CD4-positive, alpha-beta T cell (primary cell): ENCODE results near the gene CCDC27. TPM values are rescaled to one million over a fixed set of nuclear protein-coding genes. Genes with fewer than 3 reads are reported as not detected.
"Not testable (repeated sequence)": the region's sequence is repeated elsewhere in the genome, so short reads cannot be mapped to it uniquely, and the experiment has no call there.

Experiments
- ATAC-seq: fragments of 200-7000 bp; cut with Tn5 transposase; one replicate; pipeline ENCODE4 v1.10.0; 2022; ENCODE audit warnings: mild to moderate bottlenecking; ENCODE audit not compliant: poor library complexity
- CTCF ChIA-PET: fragments of 350-600 bp; sonication (Branson Sonifier 250); formaldehyde crosslinking; loops from one replicate; lab custom pipeline; 2021; ENCODE audit warnings: antibody characterized with exemption, inconsistent platforms; lab: Charles Lee
- POLR2A ChIA-PET: fragments of 350-600 bp; sonication (Branson Sonifier 250); formaldehyde crosslinking; loops from one replicate; lab custom pipeline; 2021; ENCODE audit warnings: antibody characterized with exemption, inconsistent platforms; lab: Charles Lee
- DNase-seq, 14 experiments: peaks; one replicate each; pipeline ENCODE4 v3.0.0-alpha.2; 2013 to 2020; ENCODE audit warnings: mixed read lengths in 2 of 14
- H3K27ac ChIP-seq, 2 donors: one replicate each; pipeline versions ENCODE4 v1.5.1 to v1.7.0; 2013; ENCODE audit warnings: low read length in 2 of 2, low read depth in 1 of 2, mild to moderate bottlenecking in 1 of 2
- H3K27me3 ChIP-seq, 2 experiments: 1 replicate in 1 of 2; 2 replicates in 1 of 2; pipeline versions ENCODE4 v1.6.1 to v1.7.0; 2013; ENCODE audit warnings: low read length in 2 of 2, control low read depth in 1 of 2, mild to moderate bottlenecking in 1 of 2, moderate library complexity in 1 of 2; ENCODE audit not compliant: insufficient read depth in 2 of 2, control insufficient read depth in 1 of 2
- H3K36me3 ChIP-seq: one replicate; pipeline ENCODE4 v1.6.1; 2013; ENCODE audit warnings: low read length, control low read depth; ENCODE audit not compliant: insufficient read depth
- H3K4me1 ChIP-seq: one replicate; pipeline ENCODE4 v1.6.1; 2013; ENCODE audit warnings: low read length, control low read depth; ENCODE audit not compliant: insufficient read depth
- H3K4me3 ChIP-seq: one replicate; pipeline ENCODE4 v1.5.1; 2013; ENCODE audit warnings: mild to moderate bottlenecking, low read length, moderate library complexity
- H3K9me3 ChIP-seq, 2 experiments: 1 replicate in 1 of 2; 2 replicates in 1 of 2; pipeline versions ENCODE4 v1.6.1 to v1.7.0; 2013; ENCODE audit warnings: low read length in 2 of 2, mild to moderate bottlenecking in 2 of 2, control low read depth in 1 of 2, moderate library complexity in 1 of 2; ENCODE audit not compliant: control insufficient read depth in 1 of 2, insufficient read depth in 1 of 2
- H3K27ac Mint-ChIP-seq: one replicate; pipeline ENCODE4 v1.8.0; 2020; ENCODE audit warnings: mixed read lengths
- H3K27me3 Mint-ChIP-seq: one replicate; pipeline ENCODE4 v1.8.0; 2021; ENCODE audit warnings: mixed read lengths
- H3K36me3 Mint-ChIP-seq: one replicate; pipeline ENCODE4 v1.8.0; 2021; ENCODE audit warnings: low read depth, mixed read lengths
- H3K4me1 Mint-ChIP-seq: one replicate; pipeline ENCODE4 v1.8.0; 2021; ENCODE audit warnings: low read depth, mixed read lengths
- H3K4me3 Mint-ChIP-seq: one replicate; pipeline ENCODE4 v1.8.0; 2020; ENCODE audit warnings: mild to moderate bottlenecking, mixed read lengths
- H3K9me3 Mint-ChIP-seq: one replicate; pipeline ENCODE4 v1.8.0; 2020; ENCODE audit warnings: mixed read lengths
- intact Hi-C, 2 experiments: fragments of 100-400 bp; cut with DNase I in 1 of 2; cut with micrococcal nuclease in 1 of 2; formaldehyde crosslinking; loops; one replicate each; pipeline versions ENCODE4 v1.15.1 to v1.9.0; 2023 to 2025; cut with DNase I, micrococcal nuclease
- total RNA-seq, 174 experiments: library from RNA in 2 of 174; stranded (reverse) in 2 of 174; gene quantifications; one replicate each; pipeline ENCODE4 v1.2.3 and lab custom pipeline; 2021 to 2026
- TF ChIP-seq, protein P1 (sequence below): fragments of 200-600 bp; IDR thresholded peaks from one replicate; pipeline ENCODE4 v1.8.0; 2022; ENCODE audit warnings: antibody characterized with exemption, mild to moderate bottlenecking

The CCDC27 gene
- total RNA-seq, 2 experiments from 2014 or later: not detected

DNA sequence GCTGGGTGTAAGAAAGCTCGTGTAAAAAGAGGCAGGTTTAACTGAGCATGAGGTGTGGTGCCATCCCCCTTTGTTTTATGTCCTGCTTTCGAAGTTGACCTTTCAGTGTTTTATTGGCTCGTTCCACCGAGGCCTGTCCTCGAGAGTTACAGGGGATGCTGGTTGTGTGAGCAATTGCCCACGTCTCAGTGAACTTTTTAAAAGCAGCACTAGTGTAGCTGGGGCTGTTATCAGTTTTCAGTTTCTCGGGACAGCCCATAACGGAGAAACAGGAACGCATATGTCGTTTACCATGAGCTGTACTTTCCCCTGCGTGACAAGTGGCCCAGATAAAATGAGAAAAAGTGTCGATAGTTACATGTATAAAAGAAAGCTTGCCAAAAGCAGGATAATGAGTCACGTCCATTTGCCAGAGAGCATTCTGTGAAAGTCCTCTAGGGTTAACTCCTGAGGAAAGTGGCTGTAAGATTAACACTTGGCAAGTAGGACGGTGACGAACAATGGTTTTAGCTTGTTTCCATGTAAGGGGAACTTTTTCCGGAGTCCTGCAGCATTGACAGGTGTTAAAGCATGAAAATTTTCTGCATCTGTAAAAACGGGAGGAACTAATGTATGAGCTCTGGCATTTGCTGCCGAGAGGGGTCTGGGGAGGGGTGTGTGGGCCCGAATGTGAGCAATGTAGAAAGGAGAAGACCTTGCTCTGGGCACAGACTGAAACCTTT is 51.8 kb downstream of the CCDC27 start:
- H3K4me3 Mint-ChIP-seq: no peak overlapping the region
- no peak overlapping the region for H3K27ac ChIP-seq
- H3K4me1 Mint-ChIP-seq: peaks cover 7% of the 10 kb centered on the region
- intact Hi-C loops: loop anchor here (2.0 to 5.0 kb wide), 2 partner anchors 351 to 352 kb away; partner anchors contain the start of gene ARHGEF16 (in 1 of the 2)
- peaks cover 50% of the 10 kb centered on the region for H3K27me3 Mint-ChIP-seq
- H3K9me3 ChIP-seq: no peaks in the 10 kb centered on the region
- no peaks in the 10 kb centered on the region for H3K36me3 Mint-ChIP-seq
- ChIA-PET POLR2A (interaction anchor here (0.6 kb wide), 1 partner anchor 36 kb away, joined by 3 read pairs; no protein-coding TSS in a partner anchor), CTCF (interaction anchor here (1.1 kb wide), 1 partner anchor 28 kb away, joined by 3 read pairs; no protein-coding TSS in a partner anchor)
- no peaks in the 10 kb centered on the region for H3K36me3 ChIP-seq
- ATAC-seq (no peak), DNase-seq (no peak)
- TF ChIP-seq, protein P1, sequence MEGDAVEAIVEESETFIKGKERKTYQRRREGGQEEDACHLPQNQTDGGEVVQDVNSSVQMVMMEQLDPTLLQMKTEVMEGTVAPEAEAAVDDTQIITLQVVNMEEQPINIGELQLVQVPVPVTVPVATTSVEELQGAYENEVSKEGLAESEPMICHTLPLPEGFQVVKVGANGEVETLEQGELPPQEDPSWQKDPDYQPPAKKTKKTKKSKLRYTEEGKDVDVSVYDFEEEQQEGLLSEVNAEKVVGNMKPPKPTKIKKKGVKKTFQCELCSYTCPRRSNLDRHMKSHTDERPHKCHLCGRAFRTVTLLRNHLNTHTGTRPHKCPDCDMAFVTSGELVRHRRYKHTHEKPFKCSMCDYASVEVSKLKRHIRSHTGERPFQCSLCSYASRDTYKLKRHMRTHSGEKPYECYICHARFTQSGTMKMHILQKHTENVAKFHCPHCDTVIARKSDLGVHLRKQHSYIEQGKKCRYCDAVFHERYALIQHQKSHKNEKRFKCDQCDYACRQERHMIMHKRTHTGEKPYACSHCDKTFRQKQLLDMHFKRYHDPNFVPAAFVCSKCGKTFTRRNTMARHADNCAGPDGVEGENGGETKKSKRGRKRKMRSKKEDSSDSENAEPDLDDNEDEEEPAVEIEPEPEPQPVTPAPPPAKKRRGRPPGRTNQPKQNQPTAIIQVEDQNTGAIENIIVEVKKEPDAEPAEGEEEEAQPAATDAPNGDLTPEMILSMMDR: no peak
- no peak overlapping the region for H3K27ac Mint-ChIP-seq
- H3K27me3 ChIP-seq: peaks cover 7 to 15% of the 10 kb centered on the region in 2 experiments
- no peaks in the 10 kb centered on the region for H3K9me3 Mint-ChIP-seq
- H3K4me3 ChIP-seq: no peak overlapping the region
- peaks cover 3% of the 10 kb centered on the region for H3K4me1 ChIP-seq

DNA sequence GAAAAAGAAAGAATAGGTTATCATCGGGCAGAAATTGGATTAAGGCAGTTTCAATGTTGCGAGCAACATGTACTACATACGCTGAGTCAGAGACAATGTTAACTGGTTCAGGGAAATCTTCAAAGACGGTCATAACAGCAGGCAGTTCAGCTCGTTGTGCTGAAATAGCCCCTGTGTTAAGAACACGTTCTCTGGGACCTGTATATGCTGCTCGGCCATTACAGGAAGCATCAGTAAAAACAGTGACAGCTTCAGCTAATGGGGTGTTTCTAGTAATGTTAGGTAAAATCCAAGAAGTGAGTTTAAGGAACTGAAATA is 52.3 kb downstream of the CCDC27 start:
- not testable (repeated sequence) for H3K27ac Mint-ChIP-seq, H3K4me3 Mint-ChIP-seq, H3K9me3 Mint-ChIP-seq, DNase-seq, ATAC-seq, H3K4me1 Mint-ChIP-seq, H3K36me3 ChIP-seq, H3K4me3 ChIP-seq, H3K27ac ChIP-seq, H3K36me3 Mint-ChIP-seq, H3K9me3 ChIP-seq, H3K4me1 ChIP-seq
- intact Hi-C loops: loop anchor here in 1 of 2 experiments (5.0 kb wide), 1 partner anchor 352 kb away; the partner anchor contains the start of gene ARHGEF16
- ChIA-PET POLR2A (interaction anchor here (0.6 kb wide), 1 partner anchor 37 kb away, joined by 3 read pairs; no protein-coding TSS in a partner anchor), CTCF (interaction anchor here (1.1 kb wide), 1 partner anchor 29 kb away, joined by 3 read pairs; no protein-coding TSS in a partner anchor)
- H3K27me3 ChIP-seq: peaks cover 7 to 15% of the 10 kb centered on the region in 2 experiments
- peaks cover 50% of the 10 kb centered on the region for H3K27me3 Mint-ChIP-seq

DNA sequence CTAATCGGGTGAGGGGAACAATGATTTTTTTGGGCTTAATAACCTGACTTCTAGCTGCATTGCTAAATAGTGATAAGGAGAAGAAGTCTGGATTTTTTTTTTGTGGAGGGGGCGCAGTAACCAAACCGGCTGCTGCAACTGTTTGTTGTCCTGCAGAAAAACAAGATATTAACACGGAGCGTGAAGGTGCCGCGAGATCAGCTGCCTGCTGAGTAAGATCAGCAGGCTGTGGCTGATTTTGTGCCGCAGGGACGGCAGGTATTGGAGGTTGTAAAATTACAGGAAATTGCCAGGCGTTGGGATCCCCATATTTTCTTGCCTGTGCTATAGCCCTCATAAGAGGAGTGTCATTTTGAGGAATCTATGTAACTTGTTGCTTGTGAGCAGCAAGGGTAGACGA is 52.8 kb downstream of the CCDC27 start:
- no peak overlapping the region for H3K27ac Mint-ChIP-seq
- Histone ChIP-seq H3K9me3 (no peaks in the 10 kb centered on the region), H3K36me3 (no peaks in the 10 kb centered on the region), H3K4me1 (peaks cover 3% of the 10 kb centered on the region), H3K27ac (no peak overlapping the region), H3K27me3 (peaks cover 7 to 15% of the 10 kb centered on the region in 2 experiments), H3K4me3 (no peak overlapping the region)
- TF ChIP-seq, protein P1: no peak
- ATAC-seq (no peak), DNase-seq (no peak)
- no peaks in the 10 kb centered on the region for H3K36me3 Mint-ChIP-seq
- CTCF ChIA-PET: no interaction called here
- H3K4me1 Mint-ChIP-seq: peaks cover 7% of the 10 kb centered on the region
- peaks cover 50% of the 10 kb centered on the region for H3K27me3 Mint-ChIP-seq
- no peak overlapping the region for H3K4me3 Mint-ChIP-seq
- H3K9me3 Mint-ChIP-seq: no peaks in the 10 kb centered on the region
- POLR2A ChIA-PET: interaction anchor here (0.6 kb wide), 1 partner anchor 37 kb away, joined by 3 read pairs; no protein-coding TSS in a partner anchor
- intact Hi-C loops: no loop called here
